Prostate gland (tissue), 2 donors: ENCODE measurements around the gene BICC1.

Source experiments
- CTCF ChIP-seq, 4 experiments: fragments of 200-600 bp in 2 of 4; fragments of 450-650 bp in 2 of 4; sonication (generic) in 2 of 4; IDR thresholded peaks; 1 replicate in 3 of 4; 2 replicates in 1 of 4; pipeline ENCODE4 v1.5.1; 2016 to 2019; ENCODE audit warnings: antibody characterized with exemption in 4 of 4, mild to moderate bottlenecking in 2 of 4, moderate library complexity in 2 of 4
- POLR2A ChIP-seq: fragments of 450-650 bp; IDR thresholded peaks from one replicate; pipeline ENCODE4 v1.6.1; 2016; ENCODE audit warnings: antibody characterized with exemption, mild to moderate bottlenecking

- TF ChIP-seq CTCF (IDR thresholded peaks at IDR 0.05) (no peak), POLR2A (no peak)
Measured at GRCh38 chr10:58870070-58870469, 357.4 kb downstream of the BICC1 start.
